Kidney tubule cell (primary cell): ENCODE data around the gene BANK1.
A peak's percentile ranks its signal among the peaks of the same experiment; 100 is the strongest.

Source experiments
- DNase-seq: peaks from one replicate; pipeline ENCODE4 v3.0.0-alpha.2; 2018; ENCODE audit warnings: low spot score

Gene BANK1

GRCh38 chr4:101960431-101960830 lies 169.9 kb downstream of the BANK1 start:
- no peak for DNase-seq

GRCh38 chr4:101961144-101961543 lies 170.6 kb downstream of the BANK1 start:
- DNase-seq: peak; percentile 68

GRCh38 chr4:101967697-101968346 lies 177.3 kb downstream of the BANK1 start:
- DNase-seq: no peak

GRCh38 chr4:101968364-101968763 lies 177.8 kb downstream of the BANK1 start:
- DNase-seq: no peak

GRCh38 chr4:101969965-101970364 lies 179.4 kb downstream of the BANK1 start:
- DNase-seq: no peak

GRCh38 chr4:101970547-101971155 lies 180.1 kb downstream of the BANK1 start:
- no peak for DNase-seq

- peak; percentile 39 for DNase-seq
Observed at GRCh38 chr4:101972791-101973190, 182.3 kb downstream of the BANK1 start.

GRCh38 chr4:101973361-101973760 lies 182.8 kb downstream of the BANK1 start:
- DNase-seq: no peak

- DNase-seq: peak; percentile 95
Observed at GRCh38 chr4:101977076-101977475, 186.5 kb downstream of the BANK1 start.

GRCh38 chr4:101981756-101982155 lies 191.2 kb downstream of the BANK1 start:
- peak; percentile 69 for DNase-seq

- DNase-seq: no peak
Observed at GRCh38 chr4:101983835-101984234, 193.3 kb downstream of the BANK1 start.

GRCh38 chr4:101987623-101988243 lies 197.2 kb downstream of the BANK1 start:
- DNase-seq: peak; percentile 6

- peak; percentile 46 for DNase-seq
Observed at GRCh38 chr4:101989551-101989950, 199.0 kb downstream of the BANK1 start.

- no peak for DNase-seq
Observed at GRCh38 chr4:101992446-101992845, 201.9 kb downstream of the BANK1 start.

- DNase-seq: no peak
Observed at GRCh38 chr4:101993002-101993841, 202.7 kb downstream of the BANK1 start.

- no peak for DNase-seq
Observed at GRCh38 chr4:101993842-101994775, 203.6 kb downstream of the BANK1 start.

- DNase-seq: no peak
Observed at GRCh38 chr4:102007959-102008425, 217.5 kb downstream of the BANK1 start.

- DNase-seq: no peak
Observed at GRCh38 chr4:102008711-102009110, 218.2 kb downstream of the BANK1 start.

- no peak for DNase-seq
Observed at GRCh38 chr4:102022343-102022742, 231.8 kb downstream of the BANK1 start.

GRCh38 chr4:102027961-102028360 lies 237.4 kb downstream of the BANK1 start:
- DNase-seq: no peak

- no peak for DNase-seq
Observed at GRCh38 chr4:102031406-102031805, 240.9 kb downstream of the BANK1 start.
